Measurements from ENCODE around the gene MCRIP2.
A peak's percentile ranks its signal among the peaks of the same experiment; 100 is the strongest.

The MCRIP2 gene

DNA sequence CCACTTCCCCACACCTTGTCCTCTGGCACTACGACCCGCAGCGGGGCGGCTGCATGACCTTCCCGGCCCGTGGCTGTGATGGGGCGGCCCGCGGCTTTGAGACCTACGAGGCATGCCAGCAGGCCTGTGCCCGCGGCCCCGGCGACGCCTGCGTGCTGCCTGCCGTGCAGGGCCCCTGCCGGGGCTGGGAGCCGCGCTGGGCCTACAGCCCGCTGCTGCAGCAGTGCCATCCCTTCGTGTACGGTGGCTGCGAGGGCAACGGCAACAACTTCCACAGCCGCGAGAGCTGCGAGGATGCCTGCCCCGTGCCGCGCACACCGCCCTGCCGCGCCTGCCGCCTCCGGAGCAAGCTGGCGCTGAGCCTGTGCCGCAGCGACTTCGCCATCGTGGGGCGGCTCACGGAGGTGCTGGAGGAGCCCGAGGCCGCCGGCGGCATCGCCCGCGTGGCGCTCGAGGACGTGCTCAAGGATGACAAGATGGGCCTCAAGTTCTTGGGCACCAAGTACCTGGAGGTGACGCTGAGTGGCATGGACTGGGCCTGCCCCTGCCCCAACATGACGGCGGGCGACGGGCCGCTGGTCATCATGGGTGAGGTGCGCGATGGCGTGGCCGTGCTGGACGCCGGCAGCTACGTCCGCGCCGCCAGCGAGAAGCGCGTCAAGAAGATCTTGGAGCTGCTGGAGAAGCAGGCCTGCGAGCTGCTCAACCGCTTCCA, 8.1 kb upstream of the MCRIP2 start:
- DNase-seq, result no peak

DNA sequence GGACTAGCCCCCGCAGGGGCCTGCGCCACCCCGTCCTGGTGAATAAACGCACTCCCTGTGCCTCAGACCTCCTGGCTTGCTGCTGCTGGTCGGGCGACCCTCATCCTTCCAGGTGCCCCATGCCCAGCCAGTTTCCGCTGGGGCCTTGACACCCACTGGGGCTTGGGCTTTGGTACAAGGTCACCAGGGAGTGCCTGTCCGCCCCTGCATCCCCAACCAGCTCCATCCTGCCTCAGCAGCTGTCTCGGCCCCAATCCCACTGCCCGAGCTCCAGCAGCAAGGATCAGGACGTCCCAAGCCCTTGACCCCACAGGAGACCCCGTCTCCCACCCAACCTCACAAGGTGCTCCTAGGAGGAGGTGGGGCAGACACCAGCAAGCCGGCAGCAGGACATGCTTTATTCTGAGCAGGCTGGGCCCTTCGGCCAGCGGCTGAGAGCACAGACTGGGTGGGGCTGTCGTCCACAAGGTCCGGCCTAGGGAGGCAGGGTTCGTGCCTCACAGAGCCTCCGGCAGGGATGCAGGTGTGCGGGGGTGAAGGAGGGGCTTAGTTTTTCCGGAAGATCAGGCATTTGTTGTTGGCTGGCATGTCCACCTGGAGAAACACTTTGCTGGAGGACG, 7.5 kb upstream of the MCRIP2 start:
- no peak for DNase-seq

- no peak for DNase-seq
Observed at GRCh38 chr16:634996-635395, 6.6 kb upstream of the MCRIP2 start.

DNA sequence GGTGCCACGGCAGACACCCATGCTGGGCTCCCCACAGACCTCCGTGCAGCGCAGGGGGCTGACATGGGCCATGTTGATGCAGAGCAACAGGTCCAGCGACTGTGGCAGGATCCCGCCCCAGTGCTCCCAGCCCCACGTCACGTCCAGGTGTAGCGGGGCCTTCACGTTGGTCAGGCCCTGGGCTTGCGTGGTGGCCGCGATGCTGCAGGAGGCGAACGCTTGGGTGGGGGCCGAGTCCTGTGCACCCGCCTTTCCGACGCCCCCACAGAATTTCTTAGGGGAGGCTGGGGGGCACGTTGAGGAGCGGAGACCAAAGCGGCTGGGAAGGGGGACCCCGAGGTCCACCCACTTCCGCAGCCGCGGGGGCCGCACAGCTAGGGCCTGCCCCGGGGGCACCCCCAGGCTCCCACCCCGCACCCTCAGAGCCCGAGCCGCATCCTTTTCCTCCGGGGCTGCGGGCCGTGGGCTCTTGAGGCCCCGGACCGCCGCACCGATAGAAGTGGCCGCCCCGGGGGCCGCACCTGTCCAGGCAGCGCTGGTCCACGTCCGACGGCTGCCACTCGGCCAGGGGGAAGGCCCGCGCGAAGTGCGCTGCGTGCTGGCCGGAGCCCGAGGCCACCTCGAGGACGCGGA, 5.9 kb upstream of the MCRIP2 start:
- DNase-seq, result peak; percentile 22

DNA sequence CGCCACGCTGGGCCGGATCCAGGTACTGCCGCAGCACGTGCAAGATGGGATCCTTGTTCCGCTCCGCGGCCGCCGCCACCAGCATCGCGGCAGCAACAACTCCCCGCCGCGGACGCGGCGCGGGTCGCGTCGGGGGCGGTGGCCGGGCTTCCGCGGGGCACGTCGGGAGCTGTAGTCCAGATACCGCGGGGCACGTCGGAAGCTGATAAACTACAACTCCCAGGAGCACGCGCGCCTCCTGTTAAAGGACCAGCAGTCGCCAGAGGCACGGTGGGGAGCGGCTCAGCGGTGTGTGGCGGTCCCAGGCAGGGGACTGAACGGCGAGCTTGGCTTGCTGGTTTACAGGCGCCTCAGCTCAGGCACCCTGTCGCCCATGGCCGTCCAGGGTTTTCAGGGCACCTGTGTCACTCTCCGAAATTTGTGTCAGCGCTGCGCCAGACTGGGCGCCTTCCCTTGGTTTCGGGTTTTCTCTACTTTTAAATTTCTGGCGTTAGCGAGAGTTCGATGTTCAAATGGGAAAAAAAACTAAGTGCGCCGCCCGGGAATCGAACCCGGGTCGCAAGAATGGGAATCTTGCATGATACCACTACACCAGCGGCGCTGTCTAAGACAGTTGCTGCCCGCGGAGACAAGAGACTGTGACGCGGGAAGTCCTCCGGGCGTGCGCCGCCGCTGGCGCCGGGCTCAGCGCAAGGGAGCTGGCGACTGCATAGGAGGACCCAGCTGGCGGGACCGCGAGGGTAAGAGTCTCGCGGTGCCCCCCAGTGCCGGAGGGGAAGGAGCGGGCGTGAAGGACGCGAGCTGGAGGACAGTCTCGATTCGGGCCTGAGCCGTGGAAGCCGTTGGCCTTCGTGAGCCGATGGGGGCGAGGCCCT, 5.2 kb upstream of the MCRIP2 start, which contains the start of gene METTL26:
Gene METTL26 (minus strand): TSS at position 100 of the 875 bp plus-strand sequence. CDS start 15 bp downstream, at position 85.
- DNase-seq, result peak; percentile 96

DNA sequence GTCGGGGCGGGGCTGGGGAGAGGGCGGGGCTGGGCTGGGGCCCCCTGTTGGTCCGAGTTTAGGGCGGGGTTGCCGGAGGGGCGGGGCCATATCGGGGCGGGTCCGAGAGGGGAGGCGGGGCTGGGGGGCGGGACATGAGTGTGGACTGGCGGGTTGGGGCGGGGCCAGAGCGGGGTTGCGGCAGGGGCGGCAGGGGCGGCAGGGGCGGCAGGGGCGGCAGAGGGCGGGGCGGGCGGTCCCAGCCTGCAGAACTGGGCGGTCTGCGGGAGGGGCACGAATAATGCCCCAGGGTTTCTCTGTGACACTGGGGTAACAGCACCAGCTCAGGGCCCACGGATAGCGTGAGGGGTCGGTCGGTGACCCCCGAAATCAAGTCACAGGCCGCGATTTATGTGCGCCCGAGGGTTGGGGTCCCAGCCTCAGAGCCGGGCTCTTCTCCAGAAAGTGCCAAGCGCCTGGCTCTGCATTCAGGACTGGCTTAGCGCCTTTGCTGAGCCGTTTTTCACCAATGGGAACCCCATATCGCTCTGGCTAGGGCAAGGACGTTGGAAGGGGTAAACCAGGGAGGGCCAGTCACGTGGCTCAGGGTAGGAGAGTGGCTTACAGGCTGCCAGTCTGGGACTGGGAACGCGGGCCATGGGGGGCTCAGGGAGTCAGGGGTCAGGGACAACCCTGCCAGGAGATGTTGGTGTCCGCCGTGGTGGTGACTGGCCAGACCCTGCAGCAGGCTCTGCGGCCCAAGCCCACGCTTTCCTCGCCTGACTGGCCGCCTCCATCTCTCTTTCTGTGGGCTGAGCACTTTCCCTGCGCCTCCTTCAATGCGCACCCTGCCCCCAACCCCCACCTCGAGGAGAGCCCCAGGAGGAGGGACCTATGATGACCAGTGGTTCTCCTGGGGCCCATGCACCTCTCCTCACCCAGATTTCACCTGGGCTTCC, 4.3 kb upstream of the MCRIP2 start:
- DNase-seq, result peak; percentile 92

- DNase-seq, result no peak
Observed at GRCh38 chr16:638034-638543, 3.5 kb upstream of the MCRIP2 start.

DNA sequence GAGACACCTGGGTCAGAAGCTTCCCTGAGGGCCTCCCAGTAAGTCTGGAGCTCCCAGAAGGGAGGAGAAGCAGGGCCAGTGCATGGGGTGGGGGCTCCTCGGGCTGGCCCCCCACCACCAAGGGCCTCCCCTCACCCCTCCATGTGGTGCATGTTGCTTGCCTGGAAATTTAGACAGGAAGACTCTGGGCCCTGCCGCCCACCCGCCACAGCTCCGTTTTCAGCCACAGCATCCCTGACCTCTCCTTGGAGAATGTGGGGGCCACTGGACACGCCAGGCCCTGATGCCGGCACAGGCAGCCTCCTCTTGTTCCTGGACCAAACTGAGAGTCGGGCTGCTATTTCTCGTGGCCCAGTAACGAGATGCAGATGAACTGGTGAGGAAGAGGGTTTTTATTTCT, 2.8 kb upstream of the MCRIP2 start:
- DNase-seq, result no peak

DNA sequence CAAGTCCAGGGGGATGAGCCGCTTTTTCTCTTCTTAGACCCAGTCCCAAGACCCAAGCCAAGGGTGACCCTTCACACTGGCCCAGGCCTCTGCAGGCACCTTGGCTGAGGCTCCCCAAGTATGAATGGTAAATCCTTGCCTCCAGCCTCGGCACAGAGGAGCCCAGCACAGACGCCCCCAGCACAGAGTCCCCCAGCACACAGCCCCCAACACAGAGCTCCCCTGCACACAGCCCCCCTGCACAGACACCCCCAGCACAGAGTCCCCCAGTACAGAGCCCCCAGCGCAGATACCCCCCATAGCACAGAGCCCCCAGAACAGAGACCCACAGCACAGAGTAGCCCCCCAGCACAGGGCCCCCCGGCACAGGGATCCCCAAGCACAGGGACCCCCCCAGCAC, 1.0 kb upstream of the MCRIP2 start:
- no peak for DNase-seq

DNA sequence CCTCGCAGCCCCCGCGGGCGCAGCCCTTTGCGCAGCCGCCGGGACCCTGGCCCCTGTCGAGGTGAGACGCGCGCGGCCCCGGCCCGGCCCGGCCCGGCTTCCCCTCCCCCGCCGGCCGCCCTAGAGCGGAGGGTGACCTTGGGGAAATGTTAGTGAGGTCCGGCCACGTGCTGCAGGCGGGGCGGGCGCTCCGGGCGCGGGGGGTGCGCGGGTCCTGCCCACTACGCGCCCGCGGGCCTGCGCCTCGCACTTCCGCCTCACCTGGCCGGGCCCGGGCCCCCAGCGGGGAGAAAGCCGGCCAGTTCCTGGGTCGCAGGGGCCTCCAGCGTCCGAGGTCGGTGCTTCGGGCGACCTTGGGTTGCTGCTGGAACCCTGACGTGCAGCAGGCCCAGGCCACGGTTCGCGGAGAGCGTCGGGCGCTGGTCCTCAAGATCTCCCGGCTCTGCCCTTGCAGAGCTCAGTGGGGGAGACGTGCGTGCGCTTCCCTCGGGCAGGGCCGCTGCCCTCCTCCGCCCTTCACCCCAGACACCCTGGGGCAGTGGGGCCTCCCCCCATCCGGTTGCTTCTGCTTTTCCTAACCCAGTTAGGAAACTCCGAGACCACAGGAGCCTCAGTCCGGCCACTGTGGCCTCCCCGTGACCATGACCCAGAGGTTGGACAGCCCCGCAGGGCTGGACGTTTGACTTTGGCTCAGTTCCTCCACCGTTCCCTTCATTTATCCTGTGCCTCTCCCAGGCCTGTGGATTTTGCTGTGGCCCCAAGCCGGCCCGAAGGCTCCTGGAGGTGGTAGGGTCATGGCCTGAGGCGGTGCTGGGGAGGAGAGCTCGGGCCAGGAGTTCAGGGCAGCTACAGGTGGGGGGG, 791 bp downstream of the MCRIP2 start:
- peak; percentile 44 for DNase-seq

- DNase-seq, result no peak
Observed at GRCh38 chr16:643050-643368, 1.4 kb downstream of the MCRIP2 start.

- DNase-seq, result no peak
Observed at GRCh38 chr16:644556-644955, 2.9 kb downstream of the MCRIP2 start.

DNA sequence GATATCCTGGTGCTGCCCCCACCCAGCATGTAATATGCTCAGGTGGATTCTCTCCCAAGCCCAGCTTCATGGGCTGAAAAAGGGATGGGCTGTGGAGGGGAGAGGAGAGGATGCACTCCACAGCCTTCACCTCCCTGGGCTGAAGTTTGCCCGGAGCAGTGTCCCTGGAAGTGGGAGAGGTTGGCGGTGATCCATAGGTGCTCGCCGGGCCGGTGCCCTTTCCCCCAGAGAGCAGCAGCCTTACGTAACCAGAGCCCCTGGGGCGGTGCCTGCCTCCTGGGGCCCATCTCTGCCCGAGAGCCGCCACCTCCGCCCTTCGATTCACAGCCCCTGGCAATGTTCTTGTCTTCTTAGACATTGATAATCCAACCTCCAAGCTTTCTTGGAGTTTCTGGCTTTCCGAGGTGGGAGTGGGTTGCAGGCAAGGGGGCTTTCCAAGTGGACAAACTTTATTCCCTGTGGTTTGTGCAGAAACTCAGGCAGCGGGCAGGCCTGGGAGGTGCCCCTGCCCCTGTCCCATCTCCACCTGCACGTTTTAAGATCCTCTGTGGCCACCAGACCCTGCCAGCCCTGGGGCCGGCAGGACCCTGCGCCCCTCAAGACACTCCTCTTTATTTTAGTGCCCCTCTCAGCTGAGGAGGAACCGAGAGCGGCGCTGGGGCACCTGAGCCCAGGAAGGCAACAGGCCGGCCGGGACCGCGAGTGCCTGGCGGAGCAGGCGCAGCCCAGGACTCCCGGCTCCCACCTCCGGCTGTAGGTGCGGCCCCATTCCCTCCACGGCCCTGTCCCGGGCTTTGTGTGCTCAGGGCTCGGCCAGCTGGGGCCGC, 4.4 kb downstream of the MCRIP2 start:
- DNase-seq, result no peak

GRCh38 chr16:646679-647172, 5.1 kb downstream of the MCRIP2 start:
- DNase-seq, result no peak

- DNase-seq, result no peak
Observed at GRCh38 chr16:647173-647902, 5.7 kb downstream of the MCRIP2 start.

DNA sequence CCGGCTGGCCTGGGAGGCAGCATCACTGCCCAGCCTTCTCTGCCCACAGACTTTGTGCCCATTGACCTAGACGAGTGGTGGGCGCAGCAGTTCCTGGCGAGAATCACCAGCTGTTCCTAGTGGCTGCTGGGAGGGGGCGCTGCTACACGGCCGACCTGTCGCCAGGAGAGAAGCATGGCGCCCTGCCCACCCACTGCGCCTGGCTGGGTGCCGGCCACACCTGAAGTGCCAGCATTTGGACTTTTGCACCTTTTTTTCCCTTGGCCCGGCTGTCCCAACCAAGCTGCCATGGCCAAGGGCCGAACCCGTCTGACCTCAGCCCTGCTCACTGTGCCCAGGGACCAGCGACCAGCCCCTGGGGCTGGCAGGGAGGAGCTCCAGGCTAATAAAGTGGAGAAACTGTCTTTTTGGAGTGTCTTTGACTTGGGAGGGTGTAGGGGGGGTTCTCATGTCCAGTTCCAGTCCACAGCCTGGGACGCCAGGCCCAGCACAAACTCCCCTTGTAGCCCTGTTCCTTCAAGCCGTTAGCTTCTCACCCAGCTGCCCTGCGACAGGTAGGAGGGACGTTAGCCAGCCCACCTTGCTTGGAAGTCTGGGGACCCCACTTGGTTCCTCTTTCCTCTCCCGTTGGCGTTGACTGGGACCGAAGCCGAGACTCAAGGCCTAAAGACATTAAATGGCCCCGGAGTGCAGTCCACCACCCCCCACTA, 6.6 kb downstream of the MCRIP2 start:
- peak; percentile 70 for DNase-seq

GRCh38 chr16:648781-649589, 7.4 kb downstream of the MCRIP2 start, which contains the start of gene WDR90:
Gene WDR90 (plus strand): TSS chr16:649365. CDS start chr16:649417, 52 bp downstream.
- DNase-seq, result peak; percentile 96

Data from activated CD4-positive, alpha-beta T cell treated with anti-CD3 and anti-CD28 coated beads, Interleukin-2, amount 50 U/mL, for 16 hours (primary cell).